H9 (cell line): Measurements from ENCODE around the gene CARD19. TPM values are rescaled to one million over a fixed set of nuclear protein-coding genes. Genes with fewer than 3 reads are reported as not detected.

Experiments used
- DNase-seq: peaks from one replicate; pipeline ENCODE4 v3.0.0-alpha.2; 2017
- H2AFZ ChIP-seq: one replicate; pipeline ENCODE4 v1.6.1; 2013; ENCODE audit warnings: mild to moderate bottlenecking, low read length, control low read depth, moderate library complexity
- H2AK5ac ChIP-seq: 2 replicates; pipeline ENCODE4 v1.6.1; 2013; ENCODE audit warnings: low read length, control low read depth, mixed read lengths; ENCODE audit not compliant: insufficient read length
- H2BK120ac ChIP-seq: one replicate; pipeline ENCODE4 v1.6.1; 2013; ENCODE audit warnings: low read depth, mild to moderate bottlenecking, low read length, control low read depth, inconsistent platforms; ENCODE audit not compliant: poor library complexity, severe bottlenecking
- H2BK12ac ChIP-seq: 2 replicates; pipeline ENCODE4 v1.6.1; 2013; ENCODE audit warnings: low read length, control low read depth, mixed read lengths, low read depth; ENCODE audit not compliant: insufficient read length
- H2BK15ac ChIP-seq: 2 replicates; pipeline ENCODE4 v1.6.1; 2013; ENCODE audit warnings: low read depth, low read length, control low read depth
- H2BK20ac ChIP-seq: one replicate; pipeline ENCODE4 v1.6.1; 2013; ENCODE audit warnings: low read depth, mild to moderate bottlenecking, low read length, control low read depth, inconsistent platforms; ENCODE audit not compliant: poor library complexity, severe bottlenecking
- H2BK5ac ChIP-seq: 2 replicates; pipeline ENCODE4 v1.6.1; 2013; ENCODE audit warnings: low read length, control low read depth, mixed read lengths; ENCODE audit not compliant: insufficient read length
- H3K14ac ChIP-seq: 2 replicates; pipeline ENCODE4 v1.6.1; 2013; ENCODE audit warnings: low read length, control low read depth; ENCODE audit not compliant: insufficient read depth
- H3K18ac ChIP-seq: 2 replicates; pipeline ENCODE4 v1.6.1; 2013; ENCODE audit warnings: low read depth, mild to moderate bottlenecking, mixed read lengths, low read length, control low read depth; ENCODE audit not compliant: insufficient read length
- H3K23ac ChIP-seq: 2 replicates; pipeline ENCODE4 v1.6.1; 2013; ENCODE audit warnings: low read length, control low read depth, mixed read lengths, low read depth; ENCODE audit not compliant: insufficient read length
- H3K23me2 ChIP-seq: 2 replicates; pipeline ENCODE4 v1.6.1; 2013; ENCODE audit warnings: low read depth, mild to moderate bottlenecking, mixed read lengths, low read length, control low read depth; ENCODE audit not compliant: insufficient read length, poor library complexity, severe bottlenecking
- H3K27ac ChIP-seq: 2 replicates; pipeline ENCODE4 v1.5.1; 2013; ENCODE audit warnings: low read length, control low read depth, mixed read lengths, low read depth; ENCODE audit not compliant: insufficient read length
- H3K27me3 ChIP-seq: 2 replicates; pipeline ENCODE4 v1.6.1; 2013; ENCODE audit warnings: low read length, control low read depth, inconsistent platforms; ENCODE audit not compliant: insufficient read depth
- H3K4ac ChIP-seq: 2 replicates; pipeline ENCODE4 v1.6.1; 2013; ENCODE audit warnings: low read depth, mild to moderate bottlenecking, control low read depth, inconsistent platforms, low read length, moderate library complexity
- H3K4me1 ChIP-seq: 2 replicates; pipeline ENCODE4 v1.6.1; 2013; ENCODE audit warnings: low read length, control low read depth, inconsistent platforms; ENCODE audit not compliant: insufficient read depth
- H3K4me2 ChIP-seq: 2 replicates; pipeline ENCODE4 v1.6.1; 2013; ENCODE audit warnings: low read length, control low read depth, mixed read lengths; ENCODE audit not compliant: insufficient read length, insufficient read depth
- H3K56ac ChIP-seq: 2 replicates; pipeline ENCODE4 v1.6.1; 2013; ENCODE audit warnings: low read depth, mild to moderate bottlenecking, mixed read lengths, low read length, control low read depth; ENCODE audit not compliant: insufficient read length
- H3K79me1 ChIP-seq: 2 replicates; pipeline ENCODE4 v1.6.1; 2013; ENCODE audit warnings: low read depth, mild to moderate bottlenecking, moderate library complexity, low read length, control low read depth, inconsistent platforms; ENCODE audit not compliant: insufficient read depth, poor library complexity, severe bottlenecking
- H3K79me2 ChIP-seq: 2 replicates; pipeline ENCODE4 v1.6.1; 2013; ENCODE audit warnings: low read length, control low read depth, inconsistent platforms; ENCODE audit not compliant: insufficient read depth
- H3K9ac ChIP-seq: 2 replicates; pipeline ENCODE4 v1.6.1; 2013; ENCODE audit warnings: low read length, control low read depth, mixed read lengths; ENCODE audit not compliant: insufficient read length; ENCODE audit errors: extremely low read depth
- H3K9me3 ChIP-seq: one replicate; pipeline ENCODE4 v1.6.1; 2013; ENCODE audit warnings: low read depth, low read length, inconsistent platforms; ENCODE audit not compliant: control insufficient read depth
- H3T11ph ChIP-seq: one replicate; pipeline ENCODE4 v1.6.1; 2013; ENCODE audit warnings: mild to moderate bottlenecking, low read length, control low read depth, inconsistent platforms
- H4K20me1 ChIP-seq: one replicate; pipeline ENCODE4 v1.6.1; 2013; ENCODE audit not compliant: control insufficient read depth, insufficient read length, insufficient read depth
- H4K5ac ChIP-seq: 2 replicates; pipeline ENCODE4 v1.6.1; 2013; ENCODE audit warnings: low read depth, mild to moderate bottlenecking, mixed read lengths, low read length, control low read depth; ENCODE audit not compliant: insufficient read length
- H4K8ac ChIP-seq: replicated peaks from 2 replicates; pipeline ENCODE4 v1.6.1; 2013; ENCODE audit warnings: low read length, control low read depth, mixed read lengths, low read depth; ENCODE audit not compliant: insufficient read length
- H4K91ac ChIP-seq: 2 replicates; pipeline ENCODE4 v1.6.1; 2013; ENCODE audit warnings: low read depth, mild to moderate bottlenecking, moderate library complexity, mixed read lengths, low read length, control low read depth; ENCODE audit not compliant: insufficient read length
- H3K27ac Mint-ChIP-seq, 3 experiments: 2 replicates in 2 of 3; 3 replicates in 1 of 3; pipeline ENCODE4 v1.8.0; 2020 to 2021; ENCODE audit warnings: mixed read lengths in 3 of 3, mild to moderate bottlenecking in 1 of 3, moderate library complexity in 1 of 3
- H3K27me3 Mint-ChIP-seq: 2 replicates; pipeline ENCODE4 v1.8.0; 2021; ENCODE audit warnings: low read depth, mild to moderate bottlenecking, moderate library complexity, mixed read lengths
- H3K36me3 Mint-ChIP-seq, 3 experiments: 2 replicates in 2 of 3; 3 replicates in 1 of 3; pipeline ENCODE4 v1.8.0; 2020 to 2021; ENCODE audit warnings: low read depth in 3 of 3, mixed read lengths in 3 of 3; ENCODE audit not compliant: insufficient read depth in 1 of 3
- H3K4me1 Mint-ChIP-seq, 2 experiments: 2 replicates each; pipeline ENCODE4 v1.8.0; 2020; ENCODE audit warnings: mixed read lengths in 2 of 2
- H3K4me3 Mint-ChIP-seq, 2 experiments: 2 replicates in 1 of 2; 3 replicates in 1 of 2; pipeline ENCODE4 v1.8.0; 2020 to 2021; ENCODE audit warnings: mild to moderate bottlenecking in 2 of 2, mixed read lengths in 2 of 2, moderate library complexity in 1 of 2
- H3K9me3 Mint-ChIP-seq, 2 experiments: 2 replicates in 1 of 2; 3 replicates in 1 of 2; pipeline ENCODE4 v1.8.0; 2020; ENCODE audit warnings: mild to moderate bottlenecking in 2 of 2, mixed read lengths in 2 of 2, moderate library complexity in 1 of 2
- CTCF ChIP-seq: fragments of 200-600 bp; sonication (generic); conservative IDR thresholded peaks from 3 replicates; pipeline ENCODE4 v1.8.0; 2021; ENCODE audit warnings: antibody characterized with exemption, mild to moderate bottlenecking
- WGBS: extraction: QIAGEN DNeasy Blood & Tissue Kit; methylation state at CpG from one replicate; pipeline ENCODE4 v1.1.7; 2013; ENCODE audit warnings: missing lambda C conversion rate, low lambda C conversion rate, mixed read lengths; ENCODE audit not compliant: insufficient read length; ENCODE audit errors: extremely low coverage; 5-methylcytosine and 5-hydroxymethylcytosine counted together
- total RNA-seq: library from RNA; stranded (reverse); gene quantifications from 2 replicates; pipeline ENCODE4 v1.2.1, GENCODE V29; 2021

Gene CARD19
- total RNA-seq, 1 experiment from 2014 or later: 21.4 TPM

GRCh38 chr9:93114169-93114983, 18.4 kb downstream of the CARD19 start:
- no peak overlapping the region for H3K4ac ChIP-seq
- H2AFZ ChIP-seq: no peak overlapping the region
- no peak overlapping the region for H2BK20ac ChIP-seq
- peaks cover 18 to 20% of the 10 kb centered on the region in 2 experiments for H3K4me1 Mint-ChIP-seq
- H3K4me1 ChIP-seq: no peaks in the 10 kb centered on the region
- H2BK5ac ChIP-seq: no peak overlapping the region
- no peaks in the 10 kb centered on the region for H4K20me1 ChIP-seq
- no peak for TF ChIP-seq CTCF
- no peak overlapping the region for H4K5ac ChIP-seq
- no peak overlapping the region for H3K4me3 Mint-ChIP-seq
- H3K9ac ChIP-seq: no peak overlapping the region
- no peak for DNase-seq
- no CpG with 5 or more reads among the region's 17 CpGs for WGBS
- no peak overlapping the region for H4K8ac ChIP-seq
- H3K27me3 Mint-ChIP-seq: no peaks in the 10 kb centered on the region
- peak overlapping the region; percentile 30; the same call in 1 of the 2 replicates for H3K14ac ChIP-seq
- H4K91ac ChIP-seq: no peak overlapping the region
- H3K27ac ChIP-seq: no peak overlapping the region
- H2BK15ac ChIP-seq: no peak overlapping the region
- no peak overlapping the region for H3K23ac ChIP-seq
- H3K4me2 ChIP-seq: no peak overlapping the region
- H3K27ac Mint-ChIP-seq: peak overlapping the region in 2 of 3 experiments; percentile 76 to 81; a peak in 3 of 7 replicates
- no peaks in the 10 kb centered on the region for H3K9me3 ChIP-seq
- no peaks in the 10 kb centered on the region for H3K79me1 ChIP-seq
- no peaks in the 10 kb centered on the region for H3K9me3 Mint-ChIP-seq
- no peak overlapping the region for H2BK12ac ChIP-seq
- peaks cover 0 to 5% (median 3%) of the 10 kb centered on the region in 3 experiments; a peak in 4 of 7 replicates for H3K36me3 Mint-ChIP-seq
- H2BK120ac ChIP-seq: no peak overlapping the region
- no peak overlapping the region for H2AK5ac ChIP-seq
- H3K56ac ChIP-seq: no peak overlapping the region
- no peaks in the 10 kb centered on the region for H3K79me2 ChIP-seq
- H3T11ph ChIP-seq: no peak overlapping the region
- H3K27me3 ChIP-seq: no peaks in the 10 kb centered on the region
- no peaks in the 10 kb centered on the region for H3K23me2 ChIP-seq
- H3K18ac ChIP-seq: no peak overlapping the region
